Sigmoid colon (tissue), 4 donors: Measurements from ENCODE around the gene EPB41L3.

ENCODE experiments used
- POLR2A ChIP-seq, 2 donors: fragments of 450-650 bp; IDR thresholded peaks; one replicate each; pipeline ENCODE4 v1.6.1; 2016; ENCODE audit warnings: antibody characterized with exemption in 2 of 2, mild to moderate bottlenecking in 2 of 2, moderate library complexity in 2 of 2
- POLR2AphosphoS5 ChIP-seq, 4 donors: sonication (generic); formaldehyde crosslinking; IDR thresholded peaks; one replicate each; pipeline ENCODE4 v1.6.1; 2017; ENCODE audit warnings: antibody characterized with exemption in 4 of 4
- TF ChIP-seq, protein P1 (sequence below), 4 experiments: fragments of 450-650 bp in 3 of 4; fragments of 200-600 bp in 1 of 4; IDR thresholded peaks; one replicate each; pipeline ENCODE4 v1.5.1; 2016 to 2019; ENCODE audit warnings: antibody characterized with exemption in 4 of 4, mild to moderate bottlenecking in 3 of 4, moderate library complexity in 2 of 4

DNA sequence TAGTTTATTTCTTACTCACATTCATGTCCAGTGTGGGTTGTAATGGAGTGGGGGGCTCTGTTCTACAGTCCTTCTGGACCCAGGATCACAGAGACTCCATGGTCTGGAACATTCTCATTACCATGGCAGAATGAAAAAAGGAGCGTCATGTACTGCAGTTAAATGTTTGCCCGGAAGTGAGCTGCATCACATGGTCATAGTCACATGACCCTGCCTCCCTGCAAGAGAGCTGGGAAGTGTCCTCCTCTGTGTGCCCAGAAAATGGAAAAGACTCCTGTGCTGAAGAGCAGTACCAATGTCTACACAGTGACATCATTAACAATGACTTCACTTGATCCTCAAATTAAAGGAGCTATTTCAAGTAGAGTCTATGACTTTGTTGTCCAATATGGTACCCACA lies 174.3 kb downstream of the EPB41L3 start:
- TF ChIP-seq, protein P1, sequence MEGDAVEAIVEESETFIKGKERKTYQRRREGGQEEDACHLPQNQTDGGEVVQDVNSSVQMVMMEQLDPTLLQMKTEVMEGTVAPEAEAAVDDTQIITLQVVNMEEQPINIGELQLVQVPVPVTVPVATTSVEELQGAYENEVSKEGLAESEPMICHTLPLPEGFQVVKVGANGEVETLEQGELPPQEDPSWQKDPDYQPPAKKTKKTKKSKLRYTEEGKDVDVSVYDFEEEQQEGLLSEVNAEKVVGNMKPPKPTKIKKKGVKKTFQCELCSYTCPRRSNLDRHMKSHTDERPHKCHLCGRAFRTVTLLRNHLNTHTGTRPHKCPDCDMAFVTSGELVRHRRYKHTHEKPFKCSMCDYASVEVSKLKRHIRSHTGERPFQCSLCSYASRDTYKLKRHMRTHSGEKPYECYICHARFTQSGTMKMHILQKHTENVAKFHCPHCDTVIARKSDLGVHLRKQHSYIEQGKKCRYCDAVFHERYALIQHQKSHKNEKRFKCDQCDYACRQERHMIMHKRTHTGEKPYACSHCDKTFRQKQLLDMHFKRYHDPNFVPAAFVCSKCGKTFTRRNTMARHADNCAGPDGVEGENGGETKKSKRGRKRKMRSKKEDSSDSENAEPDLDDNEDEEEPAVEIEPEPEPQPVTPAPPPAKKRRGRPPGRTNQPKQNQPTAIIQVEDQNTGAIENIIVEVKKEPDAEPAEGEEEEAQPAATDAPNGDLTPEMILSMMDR (IDR thresholded peaks at IDR 0.05): no peak
- TF ChIP-seq POLR2AphosphoS5 (IDR thresholded peaks at IDR 0.05) (no peak), POLR2A (IDR thresholded peaks at IDR 0.05) (no peak)
